Retinal pigment epithelial cell (primary cell): ENCODE results near the gene DYRK1A.
A peak's percentile ranks its signal among the peaks of the same experiment; 100 is the strongest.

Experiments used
- DNase-seq: peaks from one replicate; pipeline ENCODE4 v3.0.0-alpha.2; 2010; ENCODE audit warnings: low read depth
- H3K4me3 ChIP-seq: 2 replicates; pipeline ENCODE4 v1.5.1; 2011; ENCODE audit warnings: mild to moderate bottlenecking, low read length, control low read depth, moderate library complexity
- CTCF ChIP-seq: conservative IDR thresholded peaks from 2 replicates; pipeline ENCODE4 v1.5.1; 2011; ENCODE audit warnings: low read depth, low read length, control low read depth, inconsistent platforms

Gene DYRK1A

GRCh38 chr21:37337179-37337578 lies 29.4 kb upstream of the DYRK1A start:
- TF ChIP-seq CTCF: no peak
- H3K4me3 ChIP-seq: no peak overlapping the region
- DNase-seq: no peak

DNA sequence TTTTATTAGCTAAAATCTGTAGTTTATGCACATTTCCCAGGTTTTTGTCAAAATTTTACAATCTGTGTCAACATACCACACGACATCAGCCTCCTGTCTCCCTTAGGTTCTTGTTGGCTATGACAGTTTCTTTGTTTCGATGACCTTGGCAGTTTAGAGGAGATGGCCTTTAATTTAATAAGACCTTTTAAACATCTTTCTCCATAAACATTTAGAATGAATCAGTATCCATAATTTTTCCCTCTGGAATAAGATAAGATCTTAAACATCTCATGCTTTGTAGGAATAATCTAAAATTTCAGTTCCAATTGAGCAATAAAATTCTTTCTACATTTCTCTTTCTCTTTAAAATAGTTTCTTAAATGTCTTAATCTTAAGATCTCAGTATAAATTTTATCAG lies 28.7 kb upstream of the DYRK1A start:
- no peak for DNase-seq
- H3K4me3 ChIP-seq: no peak overlapping the region
- no peak for TF ChIP-seq CTCF

GRCh38 chr21:37338671-37339551 lies 27.7 kb upstream of the DYRK1A start:
- peak; percentile 59 for DNase-seq
- peak overlapping the region; percentile 14 for H3K4me3 ChIP-seq

GRCh38 chr21:37339552-37339939 lies 27.0 kb upstream of the DYRK1A start:
- no peak for DNase-seq
- TF ChIP-seq CTCF: no peak
- H3K4me3 ChIP-seq: no peak overlapping the region

More at GRCh38 chr21:37338671-37339551, 27.7 kb upstream of the DYRK1A start:
- TF ChIP-seq CTCF: no peak

GRCh38 chr21:37341254-37341960 lies 25.2 kb upstream of the DYRK1A start:
- no peak overlapping the region for H3K4me3 ChIP-seq
- DNase-seq: no peak
- TF ChIP-seq CTCF: no peak

DNA sequence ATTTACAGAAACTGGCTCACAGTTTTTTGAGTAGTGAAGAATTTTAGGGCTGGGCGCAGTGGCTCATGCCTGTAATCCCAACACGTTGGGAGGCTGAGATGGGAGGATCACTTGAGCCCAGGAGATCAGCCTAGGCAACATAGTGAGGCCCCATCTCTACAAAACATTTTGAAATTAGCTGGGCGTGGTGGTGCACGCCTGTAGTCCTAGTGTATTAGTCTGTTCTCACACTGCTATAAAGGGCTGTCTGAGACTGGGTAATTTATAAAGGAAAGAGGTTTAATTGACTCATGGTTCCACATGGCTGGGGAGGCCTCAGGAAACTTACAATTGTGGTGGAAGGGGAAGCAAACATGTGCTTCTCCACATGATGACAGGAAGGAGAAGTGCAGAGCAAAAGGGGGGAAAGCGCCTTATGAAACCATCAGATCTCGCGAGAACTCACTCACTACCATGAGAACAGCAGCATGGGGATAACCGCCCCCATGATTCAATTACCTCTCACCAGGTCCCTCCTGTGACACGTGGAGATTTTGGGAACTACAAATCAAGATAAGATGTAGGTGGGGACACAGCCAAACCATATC lies 24.4 kb upstream of the DYRK1A start:
- no peak for DNase-seq
- no peak overlapping the region for H3K4me3 ChIP-seq
- no peak for TF ChIP-seq CTCF
